Measurements from ENCODE around the gene DNAJC18. TPM values are rescaled to one million over a fixed set of nuclear protein-coding genes. Genes with fewer than 3 reads are reported as not detected.

DNAJC18 gene
- total RNA-seq, 3 donors from 2014 or later, result 4.2 to 10.3 (median 5.1) TPM

GRCh38 chr5:139462586-139463276 is 23.4 kb upstream of the DNAJC18 start, which contains the start of gene ECSCR:
TSS of gene ECSCR (minus strand) at chr5:139462743. CDS start at chr5:139462670, 73 bp downstream.
- peaks cover 9% of the 10 kb centered on the region for H3K4me1 ChIP-seq (ENCODE audit: low read depth)
- no peak for ATAC-seq
- no peak for TF ChIP-seq CTCF (IDR thresholded peaks at IDR 0.05)
- peak in 1 of 3 donors; percentile 36 for DNase-seq
- H3K9me3 ChIP-seq, result no peaks in the 10 kb centered on the region
- H3K36me3 ChIP-seq (ENCODE audit: low read depth), result no peaks in the 10 kb centered on the region
- H3K4me3 ChIP-seq, result no peak within 1 kb of the TSS
- intact Hi-C loops (cut with DNase I, micrococcal nuclease), result no loop called here

GRCh38 chr5:139461698-139462097 is 22.4 kb upstream of the DNAJC18 start:
- ATAC-seq, result no peak
- intact Hi-C loops (cut with DNase I, micrococcal nuclease), result no loop called here
- DNase-seq, result peak in 1 of 3 donors; percentile 15
- Histone ChIP-seq H3K4me3 (no peak overlapping the region), H3K9me3 (no peaks in the 10 kb centered on the region), H3K36me3 (ENCODE audit: low read depth) (no peaks in the 10 kb centered on the region), H3K4me1 (ENCODE audit: low read depth) (peaks cover 9% of the 10 kb centered on the region)
- no peak for TF ChIP-seq CTCF (IDR thresholded peaks at IDR 0.05)

- DNase-seq (no peak), ATAC-seq (no peak)
- Histone ChIP-seq H3K9me3 (no peaks in the 10 kb centered on the region), H3K4me3 (no peak overlapping the region), H3K36me3 (ENCODE audit: low read depth) (no peaks in the 10 kb centered on the region), H3K4me1 (ENCODE audit: low read depth) (peaks cover 9% of the 10 kb centered on the region)
- no peak for TF ChIP-seq CTCF (IDR thresholded peaks at IDR 0.05)
- intact Hi-C loops (cut with DNase I, micrococcal nuclease), result no loop called here
Observed at GRCh38 chr5:139461176-139461575, 21.9 kb upstream of the DNAJC18 start.

- DNase-seq, result no peak
- intact Hi-C loops (cut with DNase I, micrococcal nuclease), result no loop called here
- H3K9me3 ChIP-seq, result no peaks in the 10 kb centered on the region
- TF ChIP-seq CTCF (IDR thresholded peaks at IDR 0.05), result no peak
- no peak overlapping the region for H3K4me3 ChIP-seq
- no peaks in the 10 kb centered on the region for H3K36me3 ChIP-seq (ENCODE audit: low read depth)
- peaks cover 9% of the 10 kb centered on the region for H3K4me1 ChIP-seq (ENCODE audit: low read depth)
- ATAC-seq, result no peak
Observed at GRCh38 chr5:139460455-139460854, 21.1 kb upstream of the DNAJC18 start.

- no peaks in the 10 kb centered on the region for H3K36me3 ChIP-seq (ENCODE audit: low read depth)
- peaks cover 9% of the 10 kb centered on the region for H3K4me1 ChIP-seq (ENCODE audit: low read depth)
- intact Hi-C loops (cut with DNase I, micrococcal nuclease), result no loop called here
- no peak overlapping the region for H3K4me3 ChIP-seq
- TF ChIP-seq CTCF (IDR thresholded peaks at IDR 0.05), result no peak
- H3K9me3 ChIP-seq, result no peaks in the 10 kb centered on the region
- ATAC-seq (peak; percentile 67), DNase-seq (peak; percentile 24 to 61 (median 55))
Observed at GRCh38 chr5:139459451-139459934, 20.2 kb upstream of the DNAJC18 start.
